ENCODE measurements around the gene LINC00237.

- TF ChIP-seq CTCF (IDR thresholded peaks at IDR 0.05) (no peak), POLR2A (IDR thresholded peaks at IDR 0.05) (no peak)
Observed at GRCh38 chr20:21053002-21053762, 53.0 kb downstream of the LINC00237 start.
